GM21528 (cell line): ENCODE data around the gene B3GNT8.
A peak's percentile ranks its signal among the peaks of the same experiment; 100 is the strongest.
"Not testable (repeated sequence)": the region's sequence is repeated elsewhere in the genome, so short reads cannot be mapped to it uniquely, and the experiment has no call there.

Source experiments
- ATAC-seq: cut with Tn5 transposase; IDR thresholded peaks from one replicate; pipeline ENCODE4 v1.9.1; 2021; ENCODE audit warnings: mild to moderate bottlenecking, moderate library complexity; ENCODE audit not compliant: unreplicated experiment, low FRiP score

Gene B3GNT8

GRCh38 chr19:41426952-41427646, at the start of gene B3GNT8:
Gene B3GNT8 (minus strand): TSS chr19:41427374. CDS start chr19:41426778, 596 bp downstream.
- ATAC-seq, result no peak

- ATAC-seq, result no peak
Measured at GRCh38 chr19:41476583-41476982, 49.4 kb upstream of the B3GNT8 start.

GRCh38 chr19:41463257-41464256, 36.4 kb upstream of the B3GNT8 start:
- not testable (repeated sequence) for ATAC-seq

GRCh38 chr19:41462497-41462896, 35.3 kb upstream of the B3GNT8 start:
- ATAC-seq, result no peak

GRCh38 chr19:41457241-41457640, 30.1 kb upstream of the B3GNT8 start:
- no peak for ATAC-seq

- ATAC-seq, result no peak
Measured at GRCh38 chr19:41456342-41456918, 29.3 kb upstream of the B3GNT8 start.

- no peak for ATAC-seq
Measured at GRCh38 chr19:41455936-41456335, 28.8 kb upstream of the B3GNT8 start.

GRCh38 chr19:41452584-41453275, 25.6 kb upstream of the B3GNT8 start:
- ATAC-seq, result no peak

GRCh38 chr19:41449865-41450178, 22.6 kb upstream of the B3GNT8 start:
- no peak for ATAC-seq

GRCh38 chr19:41449079-41449864, 22.1 kb upstream of the B3GNT8 start:
- no peak for ATAC-seq

GRCh38 chr19:41447732-41448332, 20.7 kb upstream of the B3GNT8 start:
- ATAC-seq, result no peak

GRCh38 chr19:41445575-41445974, 18.4 kb upstream of the B3GNT8 start:
- no peak for ATAC-seq

GRCh38 chr19:41443813-41444455, 16.8 kb upstream of the B3GNT8 start:
- ATAC-seq, result no peak

GRCh38 chr19:41442473-41443355, 15.5 kb upstream of the B3GNT8 start, which contains the start of gene ERICH4:
Gene ERICH4 (plus strand): TSS chr19:41443156. CDS start chr19:41443170, 14 bp downstream.
- no peak for ATAC-seq

GRCh38 chr19:41441321-41441945, 14.3 kb upstream of the B3GNT8 start:
- no peak for ATAC-seq

GRCh38 chr19:41439441-41440222, 12.5 kb upstream of the B3GNT8 start, which contains the start of gene DMAC2:
Gene DMAC2 (minus strand): TSS chr19:41439912. CDS start chr19:41439899, 13 bp downstream.
- ATAC-seq, result peak; percentile 91
